Measurements from ENCODE around the gene FSD1L. TPM values are rescaled to one million over a fixed set of nuclear protein-coding genes. Genes with fewer than 3 reads are reported as not detected.

FSD1L gene
- total RNA-seq, 1 donor = 6.5 TPM

GRCh38 chr9:105593145-105593544, 145.3 kb downstream of the FSD1L start:
- no peaks in the 10 kb centered on the region for H4K20me1 ChIP-seq (ENCODE audit: insufficient read depth, low read length)
- no peaks in the 10 kb centered on the region for H3K9me3 ChIP-seq (ENCODE audit: low read depth, low read length)
- no peaks in the 10 kb centered on the region for H3K27me3 ChIP-seq (ENCODE audit: insufficient read depth, low read length)
- DNase-seq (ENCODE audit: insufficient read length, low spot score, missing footprints) = no peak
- H3K36me3 ChIP-seq (ENCODE audit: insufficient read depth, low read length) = no peaks in the 10 kb centered on the region
- no peaks in the 10 kb centered on the region for H3K4me1 ChIP-seq (ENCODE audit: insufficient read depth, low read length)
- no peak overlapping the region for H3K4me3 ChIP-seq (ENCODE audit: insufficient read depth, low read length)
- TF ChIP-seq CTCF (IDR thresholded peaks at IDR 0.05; ENCODE audit: extremely low read depth, low read depth, low read length) = no peak
- no peak overlapping the region for H2AFZ ChIP-seq (ENCODE audit: low read length)
- H3K79me2 ChIP-seq (ENCODE audit: insufficient read depth, low read length) = no peaks in the 10 kb centered on the region
- H3K27ac ChIP-seq (ENCODE audit: low read depth, low read length) = no peak overlapping the region
- no peak overlapping the region for H3K4me2 ChIP-seq (ENCODE audit: insufficient read depth, low read length)

Other genes with a start within 250 kb of the FSD1L start
- 47.8 and 50.1 TPM in 2 replicates for gene SLC44A1, start 203.4 kb upstream of the FSD1L start, total RNA-seq
- 21.0 and 21.5 TPM in 2 replicates for gene FKTN, start 110.1 kb downstream of the FSD1L start, total RNA-seq
- gene TAL2, start 214.4 kb downstream of the FSD1L start, total RNA-seq = 0.36 and 0.59 TPM in 2 replicates
- gene TMEM38B, start 246.5 kb downstream of the FSD1L start, total RNA-seq = 22.4 and 25.0 TPM in 2 replicates

Measured in osteoblast (primary cell).